CD4-positive, alpha-beta memory T cell (primary cell): Measurements from ENCODE around the gene TASL. TPM values are rescaled to one million over a fixed set of nuclear protein-coding genes. Genes with fewer than 3 reads are reported as not detected.

Source experiments
- CTCF ChIA-PET: fragments of 350-600 bp; sonication (Branson Sonifier 250); formaldehyde crosslinking; loops from one replicate; lab custom pipeline; 2021; ENCODE audit warnings: inconsistent platforms; ENCODE audit not compliant: partially characterized antibody; lab: Charles Lee
- POLR2A ChIA-PET: fragments of 350-600 bp; sonication (Branson Sonifier 250); formaldehyde crosslinking; loops from one replicate; lab custom pipeline; 2021; ENCODE audit not compliant: partially characterized antibody; lab: Charles Lee
- DNase-seq, 5 donors: peaks; one replicate each; pipeline versions ENCODE4 v3.0.0 to v3.0.0-alpha.2; 2020 to 2022; ENCODE audit warnings: mixed read lengths in 1 of 5
- H3K27ac ChIP-seq: one replicate; pipeline ENCODE4 v1.7.0; 2013; ENCODE audit warnings: low read depth, low read length
- H3K27me3 ChIP-seq: 2 replicates; pipeline ENCODE4 v1.7.0; 2013; ENCODE audit warnings: mild to moderate bottlenecking, low read length, moderate library complexity; ENCODE audit not compliant: insufficient read depth
- H3K36me3 ChIP-seq: 2 replicates; pipeline ENCODE4 v1.7.0; 2013; ENCODE audit warnings: mild to moderate bottlenecking, low read length, moderate library complexity; ENCODE audit not compliant: insufficient read depth
- H3K4me1 ChIP-seq: 2 replicates; pipeline ENCODE4 v1.7.0; 2013; ENCODE audit warnings: mild to moderate bottlenecking, low read length, moderate library complexity; ENCODE audit not compliant: insufficient read depth
- H3K4me3 ChIP-seq, 2 donors: one replicate each; pipeline ENCODE4 v1.7.0; 2013; ENCODE audit warnings: low read length in 2 of 2, mild to moderate bottlenecking in 1 of 2
- H3K9me3 ChIP-seq, 2 donors: one replicate each; pipeline ENCODE4 v1.7.0; 2013; ENCODE audit warnings: low read length in 2 of 2, control low read depth in 1 of 2; ENCODE audit not compliant: control insufficient read depth in 1 of 2
- H3K27ac Mint-ChIP-seq, 7 donors: one replicate each; pipeline ENCODE4 v1.8.0; 2020 to 2021; ENCODE audit warnings: mixed read lengths in 7 of 7, mild to moderate bottlenecking in 6 of 7, inconsistent platforms in 3 of 7, moderate library complexity in 3 of 7
- H3K27me3 Mint-ChIP-seq, 2 donors: one replicate each; pipeline ENCODE4 v1.8.0; 2020 to 2021; ENCODE audit warnings: mixed read lengths in 2 of 2
- H3K36me3 Mint-ChIP-seq, 2 donors: one replicate each; pipeline ENCODE4 v1.8.0; 2020 to 2021; ENCODE audit warnings: mixed read lengths in 2 of 2, inconsistent platforms in 1 of 2, mild to moderate bottlenecking in 1 of 2
- H3K4me1 Mint-ChIP-seq, 4 donors: one replicate each; pipeline ENCODE4 v1.8.0; 2020 to 2021; ENCODE audit warnings: mixed read lengths in 4 of 4, mild to moderate bottlenecking in 1 of 4
- H3K4me3 Mint-ChIP-seq, 8 donors: one replicate each; pipeline ENCODE4 v1.8.0; 2020 to 2021; ENCODE audit warnings: mixed read lengths in 8 of 8, mild to moderate bottlenecking in 7 of 8, moderate library complexity in 6 of 8, inconsistent platforms in 3 of 8
- H3K9me3 Mint-ChIP-seq, 8 donors: one replicate each; pipeline ENCODE4 v1.8.0; 2020 to 2021; ENCODE audit warnings: mixed read lengths in 8 of 8, mild to moderate bottlenecking in 5 of 8, inconsistent platforms in 3 of 8, moderate library complexity in 1 of 8
- intact Hi-C: fragments of 100-400 bp; cut with micrococcal nuclease; formaldehyde crosslinking; loops from one replicate; pipeline ENCODE4 v1.15.1; 2023
- polyA plus RNA-seq, 2 donors: library from polyadenylated mRNA; unstranded; fragments of 300-500 nt; fragmentation: Illumina TruSeq; gene quantifications; one replicate each; pipeline ENCODE4 v1.2.3, GENCODE V29; 2021
- total RNA-seq, 2 experiments: library from RNA; stranded (reverse); gene quantifications; one replicate each; pipeline ENCODE4 v1.2.3, GENCODE V29; 2021

The TASL gene
- total RNA-seq (1 to 10 TPM; 2.8 to 3.0 TPM), polyA plus RNA-seq (1 to 10 TPM; 1.7 to 3.7 TPM)

- peak within 1 kb of the TSS; percentile 75 to 91 (median 90) for H3K27ac Mint-ChIP-seq
- no peaks in the 10 kb centered on the region for H3K9me3 Mint-ChIP-seq
- Histone ChIP-seq H3K4me1 (peaks cover 5% of the 10 kb centered on the region), H3K27me3 (no peaks in the 10 kb centered on the region), H3K27ac (peak within 1 kb of the TSS; percentile 53), H3K36me3 (no peaks in the 10 kb centered on the region), H3K4me3 (peak within 1 kb of the TSS in 1 of 2 donors; percentile 61), H3K9me3 (no peaks in the 10 kb centered on the region)
- peak within 1 kb of the TSS; percentile 79 to 93 (median 86) for H3K4me3 Mint-ChIP-seq
- peaks cover 5 to 22% (median 11%) of the 10 kb centered on the region in 4 donors for H3K4me1 Mint-ChIP-seq
- intact Hi-C loops, result loop anchor here (2.0 to 5.0 kb wide), 2 partner anchors 75 to 311 kb away; partner anchors contain the start of genes GK and TAB3
- H3K27me3 Mint-ChIP-seq, result no peaks in the 10 kb centered on the region
- POLR2A ChIA-PET, result no interaction called here
- DNase-seq, result peak; percentile 27 to 54 (median 43)
- CTCF ChIA-PET, result interaction anchor here (0.8 kb wide), 1 partner anchor 12 kb away, joined by 4 read pairs; no protein-coding TSS in a partner anchor
- peaks cover 0 to 5% of the 10 kb centered on the region in 2 donors for H3K36me3 Mint-ChIP-seq
These were observed at the start of gene TASL for GRCh38 chrX:30577362-30577991. Gene TASL, minus strand, starts transcription at chrX:30577766. Its CDS starts 17,411 bp downstream, at chrX:30560355.

- POLR2A ChIA-PET, result no interaction called here
- no peaks in the 10 kb centered on the region for H3K9me3 ChIP-seq
- H3K27ac Mint-ChIP-seq, result no peak overlapping the region
- H3K27ac ChIP-seq, result no peak overlapping the region
- no peaks in the 10 kb centered on the region for H3K4me1 ChIP-seq
- intact Hi-C loops, result no loop called here
- no peaks in the 10 kb centered on the region for H3K36me3 ChIP-seq
- H3K4me3 Mint-ChIP-seq, result no peak overlapping the region
- H3K4me1 Mint-ChIP-seq, result no peaks in the 10 kb centered on the region
- H3K36me3 Mint-ChIP-seq, result peaks cover 2 to 6% of the 10 kb centered on the region in 2 donors
- CTCF ChIA-PET, result no interaction called here
- peaks cover 0 to 16% (median 10%) of the 10 kb centered on the region in 8 donors for H3K9me3 Mint-ChIP-seq
- no peak for DNase-seq
- H3K27me3 Mint-ChIP-seq, result no peaks in the 10 kb centered on the region
- H3K4me3 ChIP-seq, result no peak overlapping the region
- H3K27me3 ChIP-seq, result no peaks in the 10 kb centered on the region
These were observed 48.8 kb upstream of the TASL start for GRCh38 chrX:30626402-30626801.

- Histone ChIP-seq H3K27me3 (no peaks in the 10 kb centered on the region), H3K27ac (no peak overlapping the region), H3K4me1 (no peaks in the 10 kb centered on the region), H3K9me3 (no peaks in the 10 kb centered on the region), H3K4me3 (no peak overlapping the region), H3K36me3 (no peaks in the 10 kb centered on the region)
- no peak for DNase-seq
- peaks cover 0 to 26% (median 15%) of the 10 kb centered on the region in 8 donors for H3K9me3 Mint-ChIP-seq
- H3K4me1 Mint-ChIP-seq, result no peaks in the 10 kb centered on the region
- H3K36me3 Mint-ChIP-seq, result peaks cover 2 to 9% of the 10 kb centered on the region in 2 donors
- H3K27me3 Mint-ChIP-seq, result no peaks in the 10 kb centered on the region
- ChIA-PET POLR2A (no interaction called here), CTCF (no interaction called here)
- no peak overlapping the region for H3K4me3 Mint-ChIP-seq
- H3K27ac Mint-ChIP-seq, result no peak overlapping the region
- intact Hi-C loops, result no loop called here
These were observed 44.8 kb upstream of the TASL start for GRCh38 chrX:30622361-30622760.

GRCh38 chrX:30620980-30621618, 43.5 kb upstream of the TASL start:
- Histone ChIP-seq H3K4me1 (no peaks in the 10 kb centered on the region), H3K9me3 (no peaks in the 10 kb centered on the region), H3K4me3 (no peak overlapping the region), H3K36me3 (no peaks in the 10 kb centered on the region), H3K27me3 (no peaks in the 10 kb centered on the region), H3K27ac (no peak overlapping the region)
- CTCF ChIA-PET, result interaction anchor here (1.0 kb wide), 1 partner anchor 91 kb away, joined by 4 read pairs; no protein-coding TSS in a partner anchor
- no peak for DNase-seq
- intact Hi-C loops, result no loop called here
- no peaks in the 10 kb centered on the region for H3K27me3 Mint-ChIP-seq
- H3K4me1 Mint-ChIP-seq, result no peaks in the 10 kb centered on the region
- peaks cover 2 to 9% of the 10 kb centered on the region in 2 donors for H3K36me3 Mint-ChIP-seq
- no peak overlapping the region for H3K4me3 Mint-ChIP-seq
- H3K27ac Mint-ChIP-seq, result no peak overlapping the region
- peaks cover 0 to 33% (median 18%) of the 10 kb centered on the region in 8 donors for H3K9me3 Mint-ChIP-seq
- POLR2A ChIA-PET, result no interaction called here

GRCh38 chrX:30620125-30620524, 42.6 kb upstream of the TASL start:
- Histone ChIP-seq H3K9me3 (no peaks in the 10 kb centered on the region), H3K27ac (no peak overlapping the region), H3K27me3 (no peaks in the 10 kb centered on the region), H3K4me1 (no peaks in the 10 kb centered on the region), H3K4me3 (no peak overlapping the region), H3K36me3 (no peaks in the 10 kb centered on the region)
- DNase-seq, result no peak
- intact Hi-C loops, result no loop called here
- POLR2A ChIA-PET, result no interaction called here
- CTCF ChIA-PET, result interaction anchor here (1.0 kb wide), 1 partner anchor 92 kb away, joined by 4 read pairs; no protein-coding TSS in a partner anchor
- peaks cover 0 to 36% (median 18%) of the 10 kb centered on the region in 8 donors for H3K9me3 Mint-ChIP-seq
- no peak overlapping the region for H3K4me3 Mint-ChIP-seq
- peaks cover 0 to 2% of the 10 kb centered on the region in 2 donors for H3K27me3 Mint-ChIP-seq
- no peak overlapping the region for H3K27ac Mint-ChIP-seq
- H3K36me3 Mint-ChIP-seq, result peaks cover 2 to 9% of the 10 kb centered on the region in 2 donors
- no peaks in the 10 kb centered on the region for H3K4me1 Mint-ChIP-seq

GRCh38 chrX:30618160-30618765, 40.7 kb upstream of the TASL start:
- no peaks in the 10 kb centered on the region for H3K36me3 ChIP-seq
- ChIA-PET POLR2A (no interaction called here), CTCF (interaction anchor here (0.6 kb wide), 1 partner anchor 18 kb away, joined by 3 read pairs; no protein-coding TSS in a partner anchor)
- DNase-seq, result no peak
- H3K9me3 ChIP-seq, result no peaks in the 10 kb centered on the region
- peaks cover 0 to 2% of the 10 kb centered on the region in 2 donors for H3K27me3 Mint-ChIP-seq
- no peak overlapping the region for H3K27ac ChIP-seq
- H3K4me3 ChIP-seq, result no peak overlapping the region
- H3K27me3 ChIP-seq, result no peaks in the 10 kb centered on the region
- H3K36me3 Mint-ChIP-seq, result peaks cover 2 to 9% of the 10 kb centered on the region in 2 donors
- H3K4me1 ChIP-seq, result no peaks in the 10 kb centered on the region
- intact Hi-C loops, result no loop called here
- no peak overlapping the region for H3K27ac Mint-ChIP-seq
- H3K9me3 Mint-ChIP-seq, result peaks cover 0 to 36% (median 18%) of the 10 kb centered on the region in 8 donors
- H3K4me1 Mint-ChIP-seq, result no peaks in the 10 kb centered on the region
- H3K4me3 Mint-ChIP-seq, result no peak overlapping the region

- no peak overlapping the region for H3K27ac Mint-ChIP-seq
- Histone ChIP-seq H3K4me3 (no peak overlapping the region), H3K27me3 (no peaks in the 10 kb centered on the region), H3K36me3 (no peaks in the 10 kb centered on the region), H3K4me1 (no peaks in the 10 kb centered on the region), H3K9me3 (no peaks in the 10 kb centered on the region), H3K27ac (no peak overlapping the region)
- H3K4me3 Mint-ChIP-seq, result no peak overlapping the region
- POLR2A ChIA-PET, result no interaction called here
- DNase-seq, result no peak
- CTCF ChIA-PET, result no interaction called here
- H3K27me3 Mint-ChIP-seq, result peaks cover 0 to 2% of the 10 kb centered on the region in 2 donors
- no peaks in the 10 kb centered on the region for H3K4me1 Mint-ChIP-seq
- intact Hi-C loops, result no loop called here
- H3K36me3 Mint-ChIP-seq, result no peaks in the 10 kb centered on the region
- H3K9me3 Mint-ChIP-seq, result peaks cover 0 to 14% (median 2%) of the 10 kb centered on the region in 8 donors
These were observed 37.7 kb upstream of the TASL start for GRCh38 chrX:30615229-30615628.
